Spleen (tissue), 7 donors: ENCODE measurements around the gene MBNL1.

Experiments
- POLR2A ChIP-seq, 3 donors: fragments of 450-650 bp; IDR thresholded peaks; one replicate each; pipeline ENCODE4 v1.5.1; 2017; ENCODE audit warnings: antibody characterized with exemption in 3 of 3, mild to moderate bottlenecking in 1 of 3
- POLR2AphosphoS5 ChIP-seq, 3 donors: sonication (generic); formaldehyde crosslinking; IDR thresholded peaks; one replicate each; pipeline ENCODE4 v1.5.1; 2017; ENCODE audit warnings: antibody characterized with exemption in 3 of 3
- TF ChIP-seq, protein P1 (sequence below), 11 experiments: fragments of 200-600 bp in 7 of 11; fragments of 450-650 bp in 4 of 11; sonication (generic) in 4 of 11; IDR thresholded peaks in 8 of 11; conservative IDR thresholded peaks in 3 of 11; 1 replicate in 7 of 11; 2 replicates in 4 of 11; pipeline versions ENCODE4 v1.4.0 to v1.8.0; 2016 to 2021; ENCODE audit warnings: antibody characterized with exemption in 11 of 11, inconsistent platforms in 4 of 11, mild to moderate bottlenecking in 1 of 11
- donor health status: DM: no; HTN: no; CAD: no; lungs with moderate emphysema.
- donor health status: DM: no; HTN: no; CAD: no.
- donor health status: DM: no; HTN: no; CAD: no.

DNA sequence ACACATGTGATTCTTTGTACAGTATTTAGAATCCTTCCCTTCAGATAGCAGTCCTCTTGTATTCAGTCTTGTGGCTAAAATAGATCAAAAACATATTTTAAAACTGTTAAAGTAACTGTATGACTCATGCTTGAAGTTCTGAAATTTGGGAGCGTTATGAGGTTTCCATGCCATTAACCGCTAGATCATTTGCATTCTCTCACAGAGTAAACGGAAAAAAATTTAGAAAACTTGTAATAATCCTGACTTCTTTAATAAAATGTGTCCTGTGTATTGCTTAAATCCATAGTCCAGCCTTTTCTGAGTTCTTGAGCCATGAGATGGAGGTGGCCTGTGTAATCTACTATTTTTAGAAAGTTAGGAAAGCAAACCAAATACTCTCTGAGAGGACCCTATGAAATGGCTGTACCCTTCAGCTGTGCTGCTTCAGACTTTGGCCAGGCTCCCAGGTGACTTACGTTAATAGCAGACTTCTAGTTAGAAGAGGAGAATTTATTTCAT, 33.8 kb downstream of the MBNL1 start:
- TF ChIP-seq, protein P1, sequence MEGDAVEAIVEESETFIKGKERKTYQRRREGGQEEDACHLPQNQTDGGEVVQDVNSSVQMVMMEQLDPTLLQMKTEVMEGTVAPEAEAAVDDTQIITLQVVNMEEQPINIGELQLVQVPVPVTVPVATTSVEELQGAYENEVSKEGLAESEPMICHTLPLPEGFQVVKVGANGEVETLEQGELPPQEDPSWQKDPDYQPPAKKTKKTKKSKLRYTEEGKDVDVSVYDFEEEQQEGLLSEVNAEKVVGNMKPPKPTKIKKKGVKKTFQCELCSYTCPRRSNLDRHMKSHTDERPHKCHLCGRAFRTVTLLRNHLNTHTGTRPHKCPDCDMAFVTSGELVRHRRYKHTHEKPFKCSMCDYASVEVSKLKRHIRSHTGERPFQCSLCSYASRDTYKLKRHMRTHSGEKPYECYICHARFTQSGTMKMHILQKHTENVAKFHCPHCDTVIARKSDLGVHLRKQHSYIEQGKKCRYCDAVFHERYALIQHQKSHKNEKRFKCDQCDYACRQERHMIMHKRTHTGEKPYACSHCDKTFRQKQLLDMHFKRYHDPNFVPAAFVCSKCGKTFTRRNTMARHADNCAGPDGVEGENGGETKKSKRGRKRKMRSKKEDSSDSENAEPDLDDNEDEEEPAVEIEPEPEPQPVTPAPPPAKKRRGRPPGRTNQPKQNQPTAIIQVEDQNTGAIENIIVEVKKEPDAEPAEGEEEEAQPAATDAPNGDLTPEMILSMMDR (IDR thresholded peaks at IDR 0.05 in 8 of 11, conservative IDR thresholded peaks at IDR 0.05 in 3 of 11), result no peak
- TF ChIP-seq POLR2A (IDR thresholded peaks at IDR 0.05), result no peak
- TF ChIP-seq POLR2AphosphoS5 (IDR thresholded peaks at IDR 0.05), result no peak
